Right lobe of liver (tissue), 4 donors: ENCODE data around the gene GH2.

Source experiments
- CTCF ChIP-seq, 4 donors: fragments of 200-600 bp in 3 of 4; fragments of 450-650 bp in 1 of 4; IDR thresholded peaks; one replicate each; pipeline versions ENCODE4 v1.5.1 to v1.8.0; 2016 to 2022; ENCODE audit warnings: antibody characterized with exemption in 4 of 4, mild to moderate bottlenecking in 2 of 4
- POLR2A ChIP-seq: fragments of 450-650 bp; IDR thresholded peaks from one replicate; pipeline ENCODE4 v1.6.1; 2017; ENCODE audit warnings: antibody characterized with exemption, mild to moderate bottlenecking
- donor health status: DM: no; HTN: no; CAD: no.
- donor health status: DM: no; HTN: no; CAD: no.
- donor health status: DM: no; HTN: yes; CAD: no.

- TF ChIP-seq POLR2A, result no peak
- no peak for TF ChIP-seq CTCF (IDR thresholded peaks at IDR 0.05)
These were observed 35.9 kb upstream of the GH2 start for GRCh38 chr17:63917646-63918045.
